SK-N-SH treated with all-trans-retinoic acid at 6 μM for 48 hours (cell line): ENCODE results near the gene C14orf39.

Source experiments
- CREB5 ChIP-seq: fragments of 250-450 bp; sonication (Bioruptor Pico); IDR thresholded peaks from 2 replicates; pipeline ENCODE4 v1.5.1; 2020; ENCODE audit warnings: low read depth, mild to moderate bottlenecking, moderate library complexity
- OSR1 ChIP-seq: fragments of 250-450 bp; sonication (Bioruptor Pico); IDR thresholded peaks from 2 replicates; pipeline ENCODE4 v1.8.0; 2022; ENCODE audit warnings: moderate library complexity, mild to moderate bottlenecking, inconsistent platforms
- ZNF70 ChIP-seq: fragments of 450-650 bp; formaldehyde crosslinking; IDR thresholded peaks from 2 replicates; pipeline ENCODE4 v1.5.0; 2020; ENCODE audit warnings: mild to moderate bottlenecking, moderate library complexity

- no peak for TF ChIP-seq OSR1 (CRISPR knock-in tag)
- TF ChIP-seq CREB5 (CRISPR knock-in tag), result no peak
- TF ChIP-seq ZNF70 (CRISPR knock-in tag), result no peak
These were observed 28.5 kb upstream of the C14orf39 start for GRCh38 chr14:60514378-60514740.
